Rectal smooth muscle tissue (tissue), 1 donor: ENCODE measurements around the gene POU2AF2.
"Not testable (repeated sequence)": the region's sequence is repeated elsewhere in the genome, so short reads cannot be mapped to it uniquely, and the experiment has no call there.

Experiments used
- H3K27ac ChIP-seq: one replicate; pipeline ENCODE4 v1.7.0; 2013; ENCODE audit warnings: low read depth, low read length, inconsistent platforms
- H3K27me3 ChIP-seq: one replicate; pipeline ENCODE4 v1.7.0; 2013; ENCODE audit warnings: low read length; ENCODE audit not compliant: control insufficient read depth, insufficient read depth
- H3K36me3 ChIP-seq: one replicate; pipeline ENCODE4 v1.7.0; 2013; ENCODE audit warnings: low read length; ENCODE audit not compliant: control insufficient read depth, insufficient read depth
- H3K4me1 ChIP-seq: one replicate; pipeline ENCODE4 v1.7.0; 2013; ENCODE audit warnings: low read length; ENCODE audit not compliant: control insufficient read depth, insufficient read depth
- H3K4me3 ChIP-seq: one replicate; pipeline ENCODE4 v1.7.0; 2013; ENCODE audit warnings: low read length
- H3K9ac ChIP-seq: one replicate; pipeline ENCODE4 v1.7.0; 2013; ENCODE audit warnings: low read length

Gene POU2AF2

GRCh38 chr11:111309215-111309915 lies 63.8 kb downstream of the POU2AF2 start:
- Histone ChIP-seq H3K4me1 (no peaks in the 10 kb centered on the region), H3K27ac (no peak overlapping the region), H3K36me3 (no peaks in the 10 kb centered on the region), H3K9ac (no peak overlapping the region), H3K27me3 (no peaks in the 10 kb centered on the region), H3K4me3 (no peak overlapping the region)

DNA sequence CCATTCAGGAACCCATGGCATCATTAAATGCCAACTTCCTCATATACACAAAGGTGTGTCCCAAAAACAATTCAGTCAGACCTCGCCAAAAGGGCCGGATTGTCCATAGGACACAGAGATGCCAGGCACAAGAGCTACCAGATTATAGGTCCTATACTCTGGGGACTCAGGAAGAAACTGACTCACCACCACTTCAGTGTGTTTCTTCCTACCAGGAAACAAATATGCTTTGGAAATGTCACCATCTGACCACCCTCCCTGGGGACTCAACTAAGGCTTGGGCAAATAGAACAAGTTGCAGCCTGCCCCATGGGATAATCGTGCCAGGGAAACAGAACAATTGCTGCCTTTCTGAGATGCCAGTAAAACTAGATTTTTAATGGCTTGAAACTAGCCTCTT lies 64.6 kb downstream of the POU2AF2 start:
- Histone ChIP-seq H3K36me3 (no peaks in the 10 kb centered on the region), H3K4me1 (no peaks in the 10 kb centered on the region), H3K27me3 (no peaks in the 10 kb centered on the region), H3K9ac (no peak overlapping the region), H3K4me3 (no peak overlapping the region), H3K27ac (no peak overlapping the region)

DNA sequence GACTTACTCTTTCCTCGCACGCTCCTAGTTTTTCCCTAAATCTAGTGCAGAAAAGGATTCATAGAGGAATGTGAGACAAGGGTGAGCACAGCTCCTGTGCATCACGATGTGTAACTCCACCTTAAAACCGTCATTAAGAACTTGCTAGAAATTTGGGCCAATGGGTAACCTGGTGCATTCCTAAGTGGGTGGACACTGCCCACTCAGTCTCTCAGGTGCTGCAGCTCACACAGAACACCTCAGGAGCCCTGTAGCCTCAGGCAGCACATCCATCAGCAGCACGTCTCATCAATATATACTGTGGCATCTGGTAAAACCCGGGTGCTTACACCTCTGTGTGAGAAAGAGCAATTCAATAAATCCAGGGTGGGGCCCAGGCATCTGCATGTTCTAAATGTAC lies 65.2 kb downstream of the POU2AF2 start:
- Histone ChIP-seq H3K27ac (no peak overlapping the region), H3K27me3 (no peaks in the 10 kb centered on the region), H3K4me1 (no peaks in the 10 kb centered on the region), H3K36me3 (no peaks in the 10 kb centered on the region), H3K4me3 (no peak overlapping the region), H3K9ac (no peak overlapping the region)

- Histone ChIP-seq H3K9ac (no peak overlapping the region), H3K36me3 (no peaks in the 10 kb centered on the region), H3K4me1 (no peaks in the 10 kb centered on the region), H3K4me3 (no peak overlapping the region), H3K27ac (no peak overlapping the region), H3K27me3 (no peaks in the 10 kb centered on the region)
These were observed 66.6 kb downstream of the POU2AF2 start for GRCh38 chr11:111312076-111312475.

- Histone ChIP-seq H3K27me3 (no peaks in the 10 kb centered on the region), H3K4me3 (no peak overlapping the region), H3K27ac (no peak overlapping the region), H3K9ac (no peak overlapping the region), H3K4me1 (peaks cover 2% of the 10 kb centered on the region), H3K36me3 (no peaks in the 10 kb centered on the region)
These were observed 73.8 kb downstream of the POU2AF2 start for GRCh38 chr11:111319296-111319695.

DNA sequence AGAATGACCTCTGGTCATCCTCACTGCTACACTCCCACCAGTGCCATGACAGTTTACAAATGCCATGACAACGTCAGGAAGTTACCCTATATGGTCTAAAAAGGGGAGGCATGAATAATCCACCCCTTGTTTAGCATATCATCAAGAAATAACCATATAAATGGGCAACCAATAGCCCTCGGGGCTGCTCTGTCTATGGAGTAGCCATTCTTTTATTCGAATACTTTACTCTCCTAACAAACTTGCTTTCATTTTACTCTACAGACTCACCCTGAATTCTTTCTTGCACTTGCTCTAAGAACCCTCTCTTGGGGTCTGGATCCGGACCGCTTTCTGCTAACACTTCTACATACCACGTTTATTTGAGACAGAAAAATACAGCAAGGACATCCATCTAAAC lies 74.7 kb downstream of the POU2AF2 start:
- not testable (repeated sequence) for H3K27me3 ChIP-seq, H3K27ac ChIP-seq, H3K9ac ChIP-seq, H3K4me1 ChIP-seq, H3K4me3 ChIP-seq, H3K36me3 ChIP-seq

DNA sequence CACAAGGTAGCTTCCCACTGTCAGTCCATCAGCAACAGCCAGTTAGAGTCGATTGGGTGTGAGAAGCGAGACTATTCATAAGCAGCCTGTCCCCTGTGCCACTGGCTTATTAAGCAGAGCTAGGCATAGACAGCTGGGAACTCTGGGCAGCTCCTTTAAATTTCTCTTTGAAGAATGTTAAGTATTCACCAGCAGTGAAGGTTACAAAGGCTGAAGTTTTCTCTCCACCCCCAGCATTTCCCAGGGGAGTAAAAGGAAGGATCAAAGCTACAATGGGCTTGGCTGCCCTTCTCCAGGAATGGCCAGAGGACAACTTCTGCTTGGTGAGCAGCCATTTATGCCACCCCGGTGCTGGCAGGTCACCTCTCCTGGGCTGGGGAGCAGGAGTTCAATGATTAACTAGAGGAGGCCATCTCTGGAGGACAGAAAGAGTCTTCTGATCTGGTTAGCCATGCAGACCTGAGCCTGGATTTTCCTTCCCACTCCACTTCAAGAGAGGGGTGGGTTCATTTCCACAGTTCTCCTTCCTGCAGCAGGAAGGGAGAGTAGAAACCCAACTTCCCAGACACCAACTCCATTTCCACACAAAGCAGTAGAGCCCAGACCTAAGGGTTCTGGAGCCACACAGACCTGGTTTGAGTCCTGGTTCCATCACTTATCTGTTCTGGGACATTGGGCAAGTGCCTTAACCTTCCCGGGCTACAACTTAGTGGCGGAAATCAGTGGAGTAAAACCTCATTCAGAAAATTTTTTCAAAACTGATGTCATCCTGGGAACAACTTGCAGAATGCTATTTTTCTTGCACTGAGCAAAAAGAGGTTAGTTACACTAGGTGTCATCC lies 75.4 kb downstream of the POU2AF2 start:
- H3K9ac ChIP-seq: no peak overlapping the region
- peaks cover 6% of the 10 kb centered on the region for H3K4me1 ChIP-seq
- H3K27ac ChIP-seq: no peak overlapping the region
- H3K27me3 ChIP-seq: no peaks in the 10 kb centered on the region
- H3K4me3 ChIP-seq: no peak overlapping the region
- no peaks in the 10 kb centered on the region for H3K36me3 ChIP-seq

GRCh38 chr11:111322534-111322933 lies 77.0 kb downstream of the POU2AF2 start:
- no peak overlapping the region for H3K4me3 ChIP-seq
- H3K4me1 ChIP-seq: peaks cover 6% of the 10 kb centered on the region
- H3K9ac ChIP-seq: no peak overlapping the region
- H3K36me3 ChIP-seq: no peaks in the 10 kb centered on the region
- no peak overlapping the region for H3K27ac ChIP-seq
- H3K27me3 ChIP-seq: no peaks in the 10 kb centered on the region

DNA sequence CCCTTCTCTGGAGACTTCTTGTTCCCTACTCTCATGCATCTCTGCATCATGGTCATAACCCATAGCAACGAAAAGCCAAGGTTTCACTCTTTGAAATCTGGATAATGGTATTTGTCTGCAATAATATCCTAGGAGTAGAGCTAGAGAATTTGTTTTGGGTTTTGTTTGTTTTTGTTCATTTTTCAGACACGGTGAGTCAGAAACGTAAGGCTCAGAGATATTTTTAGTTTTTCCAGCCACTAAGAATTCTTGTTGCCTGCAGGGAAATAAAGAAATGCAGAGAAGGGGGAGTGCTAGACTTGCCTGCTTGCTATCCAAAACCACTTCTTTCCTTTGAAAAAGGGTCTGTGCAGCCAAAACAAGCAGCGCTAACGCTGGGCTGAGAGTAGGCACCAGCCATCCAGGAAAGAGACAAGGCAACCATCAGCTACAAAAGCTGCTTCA lies 78.8 kb downstream of the POU2AF2 start:
- no peak overlapping the region for H3K9ac ChIP-seq
- H3K36me3 ChIP-seq: no peaks in the 10 kb centered on the region
- H3K27ac ChIP-seq: no peak overlapping the region
- peaks cover 11% of the 10 kb centered on the region for H3K4me1 ChIP-seq
- H3K27me3 ChIP-seq: no peaks in the 10 kb centered on the region
- H3K4me3 ChIP-seq: no peak overlapping the region

GRCh38 chr11:111325259-111325658 lies 79.7 kb downstream of the POU2AF2 start:
- no peak overlapping the region for H3K4me3 ChIP-seq
- H3K36me3 ChIP-seq: no peaks in the 10 kb centered on the region
- no peaks in the 10 kb centered on the region for H3K27me3 ChIP-seq
- H3K27ac ChIP-seq: no peak overlapping the region
- peaks cover 15% of the 10 kb centered on the region for H3K4me1 ChIP-seq
- H3K9ac ChIP-seq: no peak overlapping the region

DNA sequence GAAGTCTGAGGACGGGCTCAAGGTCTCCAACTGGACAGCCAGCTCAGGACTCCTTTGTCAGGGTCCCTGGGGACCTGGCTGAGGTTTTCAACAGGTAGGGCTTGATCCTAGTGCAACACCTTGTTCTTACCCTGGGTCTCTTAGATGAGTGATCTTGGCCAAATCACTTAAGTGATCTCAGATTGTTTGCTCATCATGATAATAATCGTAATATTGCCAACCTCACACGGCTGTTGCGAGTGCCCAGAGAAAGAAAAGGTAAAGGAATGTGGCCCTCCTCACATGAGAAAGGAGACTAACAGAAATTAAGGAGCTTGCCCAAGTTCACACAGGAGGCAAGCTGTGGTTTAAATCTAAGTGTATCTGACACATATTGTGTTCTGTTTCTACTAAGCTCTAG lies 81.3 kb downstream of the POU2AF2 start:
- Histone ChIP-seq H3K4me1 (peaks cover 20% of the 10 kb centered on the region), H3K27ac (no peak overlapping the region)

DNA sequence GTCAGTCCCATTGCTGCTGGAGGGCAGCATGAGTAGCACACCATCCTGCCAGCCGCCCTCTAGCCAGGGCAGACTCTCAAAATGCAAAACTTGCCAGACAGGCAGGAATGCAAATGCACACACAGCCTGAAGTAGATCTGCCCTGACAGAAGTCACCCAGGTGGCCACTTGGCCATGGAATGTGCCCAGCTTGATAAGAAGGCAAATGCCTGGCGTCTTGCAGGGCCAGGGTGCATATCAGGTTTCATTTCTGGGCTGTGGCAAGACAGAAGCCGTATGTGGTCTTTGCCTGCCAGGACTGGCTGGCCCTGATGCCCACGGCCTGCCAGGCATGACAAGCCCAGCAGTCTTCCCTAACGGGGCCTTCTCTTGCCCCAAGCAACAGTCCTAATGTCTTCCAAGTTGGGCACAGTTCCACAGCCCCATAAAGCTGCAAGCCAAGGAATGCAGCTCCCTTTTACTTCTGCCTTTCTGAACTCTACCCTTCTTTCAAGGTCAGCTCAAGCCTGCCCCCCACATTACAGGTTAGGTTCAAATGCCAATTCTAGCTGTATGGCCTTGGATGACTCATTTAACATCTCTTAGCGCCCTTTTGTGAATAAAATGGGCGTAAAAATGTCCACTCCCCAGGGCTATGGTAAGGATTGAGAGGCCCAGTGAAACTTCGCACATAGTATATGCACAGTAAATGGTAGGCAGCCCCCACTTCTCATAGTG lies 82.5 kb downstream of the POU2AF2 start:
- peak overlapping the region; percentile 63 for H3K27ac ChIP-seq
- H3K36me3 ChIP-seq: no peaks in the 10 kb centered on the region
- H3K4me1 ChIP-seq: peaks cover 20% of the 10 kb centered on the region
- no peaks in the 10 kb centered on the region for H3K27me3 ChIP-seq
- no peak overlapping the region for H3K9ac ChIP-seq
- no peak overlapping the region for H3K4me3 ChIP-seq

More for the DNA sequence above, 81.3 kb downstream of the POU2AF2 start:
- Histone ChIP-seq H3K36me3 (no peaks in the 10 kb centered on the region), H3K27me3 (no peaks in the 10 kb centered on the region), H3K4me3 (no peak overlapping the region), H3K9ac (no peak overlapping the region)
